Nephron (organoid): ENCODE measurements around the gene ATP8A1.

Experiments used
- H3K27ac Mint-ChIP-seq, 3 experiments: 2 replicates each; pipeline ENCODE4 v1.8.0; 2020; ENCODE audit warnings: mixed read lengths in 3 of 3, mild to moderate bottlenecking in 2 of 3, moderate library complexity in 1 of 3
- H3K27me3 Mint-ChIP-seq: 2 replicates; pipeline ENCODE4 v1.8.0; 2021; ENCODE audit warnings: low read depth, mild to moderate bottlenecking, moderate library complexity, mixed read lengths
- H3K36me3 Mint-ChIP-seq: 2 replicates; pipeline ENCODE4 v1.8.0; 2020; ENCODE audit warnings: low read depth, mixed read lengths
- H3K4me1 Mint-ChIP-seq: 2 replicates; pipeline ENCODE4 v1.8.0; 2020; ENCODE audit warnings: mixed read lengths
- H3K4me3 Mint-ChIP-seq, 3 experiments: 2 replicates each; pipeline ENCODE4 v1.8.0; 2020; ENCODE audit warnings: mild to moderate bottlenecking in 3 of 3, mixed read lengths in 3 of 3, moderate library complexity in 2 of 3
- H3K9me3 Mint-ChIP-seq: 2 replicates; pipeline ENCODE4 v1.8.0; 2020; ENCODE audit warnings: mixed read lengths
- CTCF ChIP-seq, 3 experiments: fragments of 200-600 bp; sonication (generic); IDR thresholded peaks; one replicate each; pipeline ENCODE4 v1.5.0; 2021; ENCODE audit warnings: antibody characterized with exemption in 3 of 3; ENCODE audit not compliant: unreplicated experiment in 3 of 3

Gene ATP8A1

GRCh38 chr4:42646013-42646784, 10.7 kb downstream of the ATP8A1 start:
- no peak overlapping the region for H3K27ac Mint-ChIP-seq
- no peaks in the 10 kb centered on the region for H3K36me3 Mint-ChIP-seq
- no peak overlapping the region for H3K4me3 Mint-ChIP-seq
- no peaks in the 10 kb centered on the region for H3K4me1 Mint-ChIP-seq
- no peaks in the 10 kb centered on the region for H3K27me3 Mint-ChIP-seq
- no peak for TF ChIP-seq CTCF (IDR thresholded peaks at IDR 0.05; ENCODE audit: unreplicated experiment in 3 of 3)
- no peaks in the 10 kb centered on the region for H3K9me3 Mint-ChIP-seq

GRCh38 chr4:42644897-42645296, 12.0 kb downstream of the ATP8A1 start:
- Mint-ChIP-seq H3K27me3 (no peaks in the 10 kb centered on the region), H3K4me3 (no peak overlapping the region), H3K27ac (no peak overlapping the region), H3K9me3 (no peaks in the 10 kb centered on the region), H3K4me1 (no peaks in the 10 kb centered on the region), H3K36me3 (no peaks in the 10 kb centered on the region)
- TF ChIP-seq CTCF (IDR thresholded peaks at IDR 0.05; ENCODE audit: unreplicated experiment in 3 of 3) = no peak

- Mint-ChIP-seq H3K36me3 (no peaks in the 10 kb centered on the region), H3K4me1 (peaks cover 6% of the 10 kb centered on the region), H3K27ac (no peak overlapping the region), H3K9me3 (no peaks in the 10 kb centered on the region), H3K27me3 (no peaks in the 10 kb centered on the region), H3K4me3 (no peak overlapping the region)
- no peak for TF ChIP-seq CTCF (IDR thresholded peaks at IDR 0.05; ENCODE audit: unreplicated experiment in 3 of 3)
Measured at GRCh38 chr4:42643685-42644084, 13.2 kb downstream of the ATP8A1 start.

- Mint-ChIP-seq H3K36me3 (no peaks in the 10 kb centered on the region), H3K4me3 (no peak overlapping the region), H3K27ac (no peak overlapping the region), H3K9me3 (no peaks in the 10 kb centered on the region), H3K27me3 (no peaks in the 10 kb centered on the region), H3K4me1 (peaks cover 7% of the 10 kb centered on the region)
- TF ChIP-seq CTCF (IDR thresholded peaks at IDR 0.05; ENCODE audit: unreplicated experiment in 3 of 3) = no peak
Measured at GRCh38 chr4:42642845-42643615, 13.9 kb downstream of the ATP8A1 start.

DNA sequence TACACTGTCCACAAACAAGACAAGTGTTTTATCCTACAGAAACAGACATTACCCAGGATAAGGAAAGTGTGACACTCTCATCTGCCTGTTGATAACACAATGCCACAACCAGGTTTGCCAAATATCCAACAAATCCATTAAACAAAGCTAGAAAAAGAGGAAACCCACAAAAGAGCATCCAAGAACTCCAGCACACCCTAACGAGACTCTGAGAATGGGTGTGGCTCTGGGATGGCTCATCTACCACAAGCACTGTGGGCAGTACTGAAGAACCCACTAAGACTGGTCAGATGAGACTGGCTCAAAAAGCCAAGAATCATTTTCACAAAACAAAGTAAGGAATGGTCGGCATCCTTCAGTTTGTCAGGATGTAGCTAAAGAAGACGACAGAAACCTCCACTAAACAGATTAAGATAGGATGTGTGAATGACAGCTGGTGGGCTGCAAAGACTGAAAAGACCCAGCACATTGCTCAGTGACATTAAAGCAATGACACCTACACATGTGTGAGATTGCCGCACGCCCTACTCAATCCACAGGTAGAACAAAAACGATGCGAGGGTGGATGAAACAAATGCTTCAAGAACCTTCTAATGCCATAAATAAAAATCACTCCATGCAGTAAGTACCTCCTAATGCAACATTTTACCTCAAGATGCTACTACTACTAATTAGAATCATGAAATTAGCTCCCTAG, 14.7 kb downstream of the ATP8A1 start:
- H3K27ac Mint-ChIP-seq = no peak overlapping the region
- H3K36me3 Mint-ChIP-seq = no peaks in the 10 kb centered on the region
- no peak overlapping the region for H3K4me3 Mint-ChIP-seq
- H3K9me3 Mint-ChIP-seq = no peaks in the 10 kb centered on the region
- H3K4me1 Mint-ChIP-seq = peaks cover 9% of the 10 kb centered on the region
- TF ChIP-seq CTCF (IDR thresholded peaks at IDR 0.05; ENCODE audit: unreplicated experiment in 3 of 3) = no peak
- H3K27me3 Mint-ChIP-seq = no peaks in the 10 kb centered on the region
